ENCODE measurements around the gene APBA1.

DNA sequence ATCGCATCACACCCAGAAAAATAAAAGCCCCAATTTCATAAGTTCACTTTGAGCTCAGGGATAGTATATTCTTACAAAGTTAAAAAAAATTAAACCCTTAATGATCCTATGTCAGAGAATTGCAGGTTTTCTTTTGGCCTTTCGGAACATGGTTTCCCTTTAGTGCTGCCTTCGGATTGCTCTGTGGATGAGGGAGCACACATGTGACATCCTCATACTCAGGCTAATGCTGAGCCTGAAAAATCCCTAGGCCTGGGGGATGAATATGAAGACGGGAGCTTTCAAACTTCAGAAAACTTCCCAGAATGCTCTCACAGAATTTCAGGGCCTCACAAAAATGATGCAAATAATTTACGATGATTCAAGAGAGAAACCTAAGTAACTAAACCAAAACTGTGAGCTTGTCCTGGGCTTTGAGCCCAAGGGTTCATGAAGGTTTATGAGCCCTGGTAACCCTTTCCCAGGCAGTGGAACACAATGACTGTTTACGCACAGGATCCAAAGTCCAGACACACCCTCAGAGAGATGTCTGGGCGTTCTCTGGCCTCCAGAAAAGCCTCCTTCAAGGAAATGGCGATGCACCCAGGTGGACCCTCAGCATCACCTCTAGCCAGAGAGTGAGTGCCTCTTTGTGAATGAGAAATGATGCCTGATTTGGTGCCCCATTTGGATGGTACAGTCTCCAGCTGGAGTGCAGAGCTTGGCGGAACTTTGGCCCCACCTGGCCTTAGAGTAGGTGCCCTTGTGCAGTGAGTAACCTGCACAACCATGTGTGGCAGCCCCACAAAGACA lies 201.8 kb downstream of the APBA1 start:
- TF ChIP-seq, protein P1, sequence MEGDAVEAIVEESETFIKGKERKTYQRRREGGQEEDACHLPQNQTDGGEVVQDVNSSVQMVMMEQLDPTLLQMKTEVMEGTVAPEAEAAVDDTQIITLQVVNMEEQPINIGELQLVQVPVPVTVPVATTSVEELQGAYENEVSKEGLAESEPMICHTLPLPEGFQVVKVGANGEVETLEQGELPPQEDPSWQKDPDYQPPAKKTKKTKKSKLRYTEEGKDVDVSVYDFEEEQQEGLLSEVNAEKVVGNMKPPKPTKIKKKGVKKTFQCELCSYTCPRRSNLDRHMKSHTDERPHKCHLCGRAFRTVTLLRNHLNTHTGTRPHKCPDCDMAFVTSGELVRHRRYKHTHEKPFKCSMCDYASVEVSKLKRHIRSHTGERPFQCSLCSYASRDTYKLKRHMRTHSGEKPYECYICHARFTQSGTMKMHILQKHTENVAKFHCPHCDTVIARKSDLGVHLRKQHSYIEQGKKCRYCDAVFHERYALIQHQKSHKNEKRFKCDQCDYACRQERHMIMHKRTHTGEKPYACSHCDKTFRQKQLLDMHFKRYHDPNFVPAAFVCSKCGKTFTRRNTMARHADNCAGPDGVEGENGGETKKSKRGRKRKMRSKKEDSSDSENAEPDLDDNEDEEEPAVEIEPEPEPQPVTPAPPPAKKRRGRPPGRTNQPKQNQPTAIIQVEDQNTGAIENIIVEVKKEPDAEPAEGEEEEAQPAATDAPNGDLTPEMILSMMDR (IDR thresholded peaks at IDR 0.05) = no peak
- TF ChIP-seq POLR2A (IDR thresholded peaks at IDR 0.05) = no peak

Data from heart left ventricle (tissue), 13 donors.